IMR-90 (cell line): ENCODE measurements around the gene ABCB1. TPM values are rescaled to one million over a fixed set of nuclear protein-coding genes. Genes with fewer than 3 reads are reported as not detected.

Experiments
- ATAC-seq: fragments of 200-7000 bp; cut with Tn5 transposase; 2 replicates; pipeline ENCODE4 v1.9.1; 2020; ENCODE audit warnings: low read depth, mild to moderate bottlenecking, moderate library complexity
- BruUV-seq: library from RNA; stranded (reverse); fragments of 400-500 nt; replicated peaks from 2 replicates; lab custom pipeline; 2021; lab: Mats Ljungman, UMichigan
- CTCF ChIA-PET: fragments of 300-600 bp; formaldehyde crosslinking; extraction: SDS; loops from one replicate; lab custom pipeline; 2021; ENCODE audit warnings: antibody characterized with exemption; lab: Yijun Ruan, JAX
- POLR2A ChIA-PET: fragments of 300-600 bp; sonication (Branson Sonifier 250); formaldehyde crosslinking; loops from one replicate; lab custom pipeline; 2022; ENCODE audit warnings: antibody characterized with exemption; ENCODE audit not compliant: unreplicated experiment; lab: Charles Lee
- DNase-seq: peaks from one replicate; pipeline ENCODE4 v3.0.0; 2013
- H2AFZ ChIP-seq: replicated peaks from 2 replicates; pipeline ENCODE3; 2013; ENCODE audit warnings: low read length, mild to moderate bottlenecking; ENCODE audit not compliant: poor library complexity
- H2AK5ac ChIP-seq: 2 replicates; pipeline ENCODE4 v1.6.1; 2013; ENCODE audit warnings: low read depth, low read length, inconsistent platforms
- H2AK9ac ChIP-seq: replicated peaks from 2 replicates; pipeline ENCODE3; 2013; ENCODE audit warnings: mild to moderate bottlenecking, low read depth, low read length, moderate library complexity; ENCODE audit not compliant: poor library complexity
- H2BK120ac ChIP-seq: 2 replicates; pipeline ENCODE4 v1.6.1; 2013; ENCODE audit warnings: low read depth, low read length, inconsistent platforms
- H2BK15ac ChIP-seq: 3 replicates; pipeline ENCODE4 v1.6.1; 2013; ENCODE audit warnings: low read depth, low read length, inconsistent platforms
- H2BK20ac ChIP-seq: 2 replicates; pipeline ENCODE4 v1.6.1; 2013; ENCODE audit warnings: low read depth, mild to moderate bottlenecking, inconsistent platforms, low read length, moderate library complexity
- H2BK5ac ChIP-seq: 2 replicates; pipeline ENCODE4 v1.6.1; 2013; ENCODE audit warnings: mild to moderate bottlenecking, low read depth, low read length, inconsistent platforms; ENCODE audit not compliant: poor library complexity, severe bottlenecking
- H3K14ac ChIP-seq: replicated peaks from 2 replicates; pipeline ENCODE4 v1.6.1; 2013; ENCODE audit warnings: low read depth, low read length, inconsistent platforms
- H3K18ac ChIP-seq: 2 replicates; pipeline ENCODE4 v1.6.1; 2013; ENCODE audit warnings: low read depth, low read length, control low read depth
- H3K23ac ChIP-seq: 2 replicates; pipeline ENCODE4 v1.6.1; 2013; ENCODE audit warnings: low read depth, low read length, inconsistent platforms
- H3K27ac ChIP-seq: 2 replicates; pipeline ENCODE4 v1.5.1; 2013; ENCODE audit warnings: mild to moderate bottlenecking, control low read depth, low read length; ENCODE audit not compliant: insufficient read depth
- H3K27me3 ChIP-seq: 2 replicates; pipeline ENCODE4 v1.6.1; 2013; ENCODE audit warnings: low read length; ENCODE audit not compliant: control insufficient read depth, insufficient read depth
- H3K36me3 ChIP-seq: 2 replicates; pipeline ENCODE4 v1.6.1; 2013; ENCODE audit warnings: low read length, mixed read lengths; ENCODE audit not compliant: control insufficient read depth, insufficient read depth
- H3K4ac ChIP-seq: 2 replicates; pipeline ENCODE4 v1.6.1; 2013; ENCODE audit warnings: low read depth, low read length, inconsistent platforms
- H3K4me1 ChIP-seq: 2 replicates; pipeline ENCODE4 v1.6.1; 2013; ENCODE audit warnings: low read length, mixed read lengths; ENCODE audit not compliant: control insufficient read depth, insufficient read depth
- H3K4me2 ChIP-seq: 2 replicates; pipeline ENCODE4 v1.6.1; 2013; ENCODE audit warnings: low read depth, mild to moderate bottlenecking, control low read depth, low read length, moderate library complexity
- H3K4me3 ChIP-seq: 2 replicates; pipeline ENCODE4 v1.5.1; 2013; ENCODE audit warnings: low read depth, mild to moderate bottlenecking, control low read depth, low read length, moderate library complexity; ENCODE audit not compliant: insufficient read depth
- H3K56ac ChIP-seq: 2 replicates; pipeline ENCODE4 v1.6.1; 2013; ENCODE audit warnings: low read length, inconsistent platforms; ENCODE audit not compliant: insufficient read depth; ENCODE audit errors: extremely low read depth
- H3K79me1 ChIP-seq, 2 experiments: 2 replicates each; pipeline ENCODE4 v1.6.1; 2013; ENCODE audit warnings: low read length in 2 of 2, inconsistent platforms in 1 of 2, low read depth in 1 of 2
- H3K9ac ChIP-seq: 2 replicates; pipeline ENCODE4 v1.6.1; 2013; ENCODE audit warnings: low read depth, low read length, control low read depth
- H3K9me1 ChIP-seq: 2 replicates; pipeline ENCODE4 v1.6.1; 2013; ENCODE audit warnings: low read length, inconsistent platforms; ENCODE audit not compliant: insufficient read depth
- H3K9me3 ChIP-seq: 2 replicates; pipeline ENCODE4 v1.6.1; 2013; ENCODE audit warnings: low read length; ENCODE audit not compliant: control insufficient read depth, insufficient read depth
- H4K20me1 ChIP-seq: 2 replicates; pipeline ENCODE4 v1.6.1; 2013; ENCODE audit warnings: low read length, inconsistent platforms; ENCODE audit not compliant: insufficient read depth
- H4K5ac ChIP-seq: 2 replicates; pipeline ENCODE4 v1.6.1; 2013; ENCODE audit warnings: mild to moderate bottlenecking, low read depth, low read length, control low read depth
- H4K8ac ChIP-seq, 2 experiments: 2 replicates each; pipeline ENCODE4 v1.6.1; 2013; ENCODE audit warnings: low read depth in 2 of 2, low read length in 2 of 2, control low read depth in 1 of 2, inconsistent platforms in 1 of 2
- H4K91ac ChIP-seq: 2 replicates; pipeline ENCODE4 v1.6.1; 2013; ENCODE audit warnings: low read depth, low read length, inconsistent platforms; ENCODE audit not compliant: insufficient read depth
- ELK1 ChIP-seq: fragments of 150-350 bp; IDR thresholded peaks from 2 replicates; pipeline ENCODE4 v1.6.1; 2016; ENCODE audit warnings: low read depth, mild to moderate bottlenecking, low read length, moderate library complexity, borderline replicate concordance
- MAFK ChIP-seq: IDR thresholded peaks from 2 replicates; pipeline ENCODE4 v1.6.1; 2012; ENCODE audit warnings: low read depth, low read length, improper control_type of control experiment
- POLR2A ChIP-seq: IDR thresholded peaks from 2 replicates; pipeline ENCODE4 v1.6.1; 2012; ENCODE audit warnings: mild to moderate bottlenecking, low read depth, low read length
- RFX5 ChIP-seq: IDR thresholded peaks from 2 replicates; pipeline ENCODE4 v1.8.0; 2012; ENCODE audit warnings: low read depth, mild to moderate bottlenecking, low read length, moderate library complexity
- SMC3 ChIP-seq: fragments of 150-350 bp; IDR thresholded peaks from 2 replicates; pipeline ENCODE4 v1.6.1; 2016; ENCODE audit warnings: low read depth, mild to moderate bottlenecking, antibody characterized with exemption, low read length, moderate library complexity
- WGBS, 2 experiments: methylation state at CpG; one replicate each; pipeline versions ENCODE4 v1.1.5 to v1.1.7; 2013; ENCODE audit warnings: missing lambda C conversion rate in 2 of 2; ENCODE audit not compliant: insufficient read length in 1 of 2; ENCODE audit errors: extremely low coverage in 2 of 2; 5-methylcytosine and 5-hydroxymethylcytosine counted together
- dilution Hi-C: fragments of 300-500 bp; cut with HindIII; formaldehyde crosslinking; loops from one replicate; pipeline ENCODE4 v1.14.3; 2018; ENCODE audit warnings: low sequenced_read_pairs; ENCODE audit not compliant: unreplicated experiment
- in situ Hi-C: fragments of 300-500 bp; cut with MboI; formaldehyde crosslinking; loops from 3 replicates; pipeline ENCODE4 v1.14.3; 2019; ENCODE audit warnings: low sequenced_read_pairs, inconsistent platforms, mixed read lengths
- intact Hi-C: fragments of 100-400 bp; cut with micrococcal nuclease; formaldehyde crosslinking; loops from 2 replicates; pipeline ENCODE4 v1.10.0; 2022
- polyA plus RNA-seq, 3 experiments: library from polyadenylated mRNA; depleted of rRNA; stranded (reverse); fragments of >200 nt; gene quantifications; 2 replicates each; pipeline ENCODE4 v1.2.3, GENCODE V29; 2012; ENCODE audit warnings: low replicate concordance in 1 of 3
- total RNA-seq: library from RNA; depleted of rRNA; stranded (reverse); fragments of >200 nt; gene quantifications from 2 replicates; pipeline ENCODE4 v1.2.3, GENCODE V29; 2012

The ABCB1 gene
- total and polyA plus RNA-seq, 2 of the 4 experiments (the other 2 are of a cell fraction) = 0.80 to 0.90 TPM

GRCh38 chr7:87615197-87615596, 14.5 kb upstream of the ABCB1 start:
- H4K8ac ChIP-seq = no peak overlapping the region
- no peak overlapping the region for H4K91ac ChIP-seq
- no peaks in the 10 kb centered on the region for H3K27me3 ChIP-seq
- H2BK20ac ChIP-seq = no peak overlapping the region
- no peak overlapping the region for H3K4ac ChIP-seq
- H3K56ac ChIP-seq = no peak overlapping the region
- H3K9me1 ChIP-seq = no peaks in the 10 kb centered on the region
- no peak overlapping the region for H2BK120ac ChIP-seq
- H3K4me1 ChIP-seq = no peaks in the 10 kb centered on the region
- H3K23ac ChIP-seq = no peak overlapping the region
- ChIA-PET CTCF (no interaction called here), POLR2A (interaction anchor here (0.7 kb wide), 1 partner anchor 12 kb away, joined by 6 read pairs; no protein-coding TSS in a partner anchor)
- H3K36me3 ChIP-seq = no peaks in the 10 kb centered on the region
- no peak overlapping the region for H2AFZ ChIP-seq
- H3K79me1 ChIP-seq = no peaks in the 10 kb centered on the region
- no peak overlapping the region for H3K14ac ChIP-seq
- ATAC-seq (no peak), DNase-seq (no peak)
- H3K18ac ChIP-seq = no peak overlapping the region
- no peak overlapping the region for H3K4me2 ChIP-seq
- no peak overlapping the region for H2AK5ac ChIP-seq
- BruUV-seq = no TSS peak
- no peak overlapping the region for H4K5ac ChIP-seq
- H3K4me3 ChIP-seq = no peak overlapping the region
- H4K20me1 ChIP-seq = no peaks in the 10 kb centered on the region
- H2BK15ac ChIP-seq = no peak overlapping the region
- dilution Hi-C loops = no loop called here
- no peak overlapping the region for H3K27ac ChIP-seq
- H2BK5ac ChIP-seq = no peak overlapping the region
- no peak for TF ChIP-seq RFX5
- no peak for TF ChIP-seq MAFK
- no peak for TF ChIP-seq POLR2A
- TF ChIP-seq SMC3 = no peak
- no peak for TF ChIP-seq ELK1
- no peak overlapping the region for H3K9ac ChIP-seq
- H2AK9ac ChIP-seq = no peak overlapping the region
- H3K9me3 ChIP-seq = no peaks in the 10 kb centered on the region
- intact Hi-C loops = no loop called here
- in situ Hi-C loops = no loop called here
- no CpG with 5 or more reads among the region's 1 CpG for WGBS, 2 experiments
